Mammary epithelial cell (primary cell): Measurements from ENCODE around the gene PNPLA3.

Experiments
- CTCF ChIP-seq, 2 donors: IDR thresholded peaks in 1 of 2; conservative IDR thresholded peaks in 1 of 2; 2 replicates each; pipeline ENCODE4 v1.5.1; 2011 to 2012; ENCODE audit warnings: inconsistent platforms in 2 of 2, low read length in 2 of 2, mild to moderate bottlenecking in 2 of 2, control low read depth in 1 of 2, low read depth in 1 of 2; ENCODE audit not compliant: insufficient read depth in 1 of 2; ENCODE audit errors: extremely low read depth in 1 of 2
- EZH2 ChIP-seq: IDR thresholded peaks from 2 replicates; pipeline ENCODE4 v1.6.1; 2012; ENCODE audit warnings: low read length, inconsistent platforms, borderline replicate concordance

- TF ChIP-seq CTCF (conservative IDR thresholded peaks at IDR 0.05 in 1 of 2, IDR thresholded peaks at IDR 0.05 in 1 of 2; ENCODE audit: extremely low read depth in 1 of 2, insufficient read depth in 1 of 2, low read depth in 1 of 2, low read length in 2 of 2) = no peak
- no peak for TF ChIP-seq EZH2
Measured at GRCh38 chr22:43983808-43984207, 60.2 kb downstream of the PNPLA3 start.
